Esophagus (tissue), 2 donors: Measurements from ENCODE around the gene BTBD8. TPM values are rescaled to one million over a fixed set of nuclear protein-coding genes. Genes with fewer than 3 reads are reported as not detected.

ENCODE experiments used
- H3K27ac ChIP-seq, 2 donors: one replicate each; pipeline ENCODE4 v1.5.1; 2013; ENCODE audit warnings: low read depth in 2 of 2, mild to moderate bottlenecking in 2 of 2, inconsistent platforms in 1 of 2, low read length in 1 of 2, moderate library complexity in 1 of 2
- H3K27me3 ChIP-seq, 2 donors: one replicate each; pipeline ENCODE4 v1.6.1; 2013; ENCODE audit warnings: low read length in 2 of 2, control low read depth in 1 of 2, mild to moderate bottlenecking in 1 of 2; ENCODE audit not compliant: insufficient read depth in 2 of 2, control insufficient read depth in 1 of 2
- H3K36me3 ChIP-seq, 2 donors: one replicate each; pipeline ENCODE4 v1.6.1; 2013; ENCODE audit warnings: low read length in 1 of 2; ENCODE audit not compliant: control insufficient read depth in 2 of 2, insufficient read depth in 2 of 2
- H3K4me1 ChIP-seq, 2 donors: one replicate each; pipeline ENCODE4 v1.6.1; 2013; ENCODE audit warnings: low read length in 1 of 2; ENCODE audit not compliant: control insufficient read depth in 2 of 2, insufficient read depth in 2 of 2
- H3K4me3 ChIP-seq, 2 donors: one replicate each; pipeline ENCODE4 v1.5.1; 2013; ENCODE audit warnings: low read length in 2 of 2, mild to moderate bottlenecking in 2 of 2, low read depth in 1 of 2, moderate library complexity in 1 of 2
- H3K9me3 ChIP-seq, 2 donors: one replicate each; pipeline ENCODE4 v1.6.1; 2013; ENCODE audit warnings: mild to moderate bottlenecking in 2 of 2, low read depth in 1 of 2, low read length in 1 of 2, moderate library complexity in 1 of 2; ENCODE audit not compliant: control insufficient read depth in 2 of 2, insufficient read depth in 1 of 2
- WGBS, 2 donors: extraction: QIAGEN DNeasy Blood & Tissue Kit; methylation state at CpG; one replicate each; pipeline ENCODE4 v1.1.7; 2013; 5-methylcytosine and 5-hydroxymethylcytosine counted together
- polyA plus RNA-seq, 2 donors: library from polyadenylated mRNA; stranded (reverse); fragments of 200-250 nt; gene quantifications; one replicate each; pipeline ENCODE4 v1.2.3, GENCODE V29; 2013
- donor health status: healthy with polysubstance abuse.
- donor health status: Bipolar disorder and iron deficiency.

BTBD8 gene
- polyA plus RNA-seq, 2 donors: 0.51 to 1.6 TPM

DNA sequence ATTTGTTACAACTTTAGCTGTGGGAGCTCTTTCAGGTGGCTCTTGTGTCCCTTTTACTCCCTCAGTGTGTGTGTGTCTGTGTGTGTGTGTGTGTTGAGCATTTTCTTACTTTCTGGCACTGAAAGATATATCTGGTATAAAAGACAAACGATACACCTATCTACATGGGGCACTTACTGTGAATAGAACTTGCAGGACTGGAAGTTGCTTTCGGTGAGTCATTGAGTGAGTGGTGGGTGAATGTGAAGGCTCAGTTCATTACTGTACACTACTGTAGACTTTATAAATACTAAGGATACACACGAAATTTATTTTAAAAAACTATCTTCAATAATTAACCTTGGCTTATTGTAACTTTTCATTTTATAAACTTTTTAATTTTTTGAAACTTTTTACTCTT lies 38.7 kb downstream of the BTBD8 start:
- 58 to 64% methylated on average over 3 of the region's 3 CpGs for WGBS, 2 donors
- H3K4me3 ChIP-seq: no peak overlapping the region

DNA sequence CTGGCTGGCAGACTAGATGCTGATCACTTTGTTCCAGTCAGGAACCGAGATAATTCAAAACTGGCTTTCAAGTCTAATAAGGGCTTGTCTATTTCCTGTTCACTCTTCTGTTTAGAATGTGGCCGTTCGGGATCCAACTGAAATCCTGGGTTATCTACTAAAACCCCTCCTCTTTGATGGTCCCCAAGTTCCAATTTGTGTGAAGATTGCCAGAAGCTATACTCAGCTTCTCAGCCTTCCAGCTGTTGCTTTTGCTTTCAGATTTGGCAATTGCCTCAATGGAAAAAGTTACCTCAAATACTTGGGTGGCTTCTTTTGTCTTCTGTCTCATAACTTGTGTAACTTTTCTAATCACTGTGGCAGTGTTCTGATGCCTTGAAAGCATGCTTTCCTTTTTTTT lies 43.7 kb downstream of the BTBD8 start:
- WGBS, 2 donors: 57 to 69% methylated on average over 3 of the region's 3 CpGs
- Histone ChIP-seq H3K4me3 (no peak overlapping the region), H3K4me1 (no peaks in the 10 kb centered on the region), H3K36me3 (no peaks in the 10 kb centered on the region), H3K27me3 (no peaks in the 10 kb centered on the region), H3K27ac (no peak overlapping the region), H3K9me3 (no peaks in the 10 kb centered on the region)

More for the DNA sequence above, 38.7 kb downstream of the BTBD8 start:
- Histone ChIP-seq H3K27ac (no peak overlapping the region), H3K4me1 (no peaks in the 10 kb centered on the region), H3K9me3 (no peaks in the 10 kb centered on the region), H3K36me3 (no peaks in the 10 kb centered on the region), H3K27me3 (no peaks in the 10 kb centered on the region)

DNA sequence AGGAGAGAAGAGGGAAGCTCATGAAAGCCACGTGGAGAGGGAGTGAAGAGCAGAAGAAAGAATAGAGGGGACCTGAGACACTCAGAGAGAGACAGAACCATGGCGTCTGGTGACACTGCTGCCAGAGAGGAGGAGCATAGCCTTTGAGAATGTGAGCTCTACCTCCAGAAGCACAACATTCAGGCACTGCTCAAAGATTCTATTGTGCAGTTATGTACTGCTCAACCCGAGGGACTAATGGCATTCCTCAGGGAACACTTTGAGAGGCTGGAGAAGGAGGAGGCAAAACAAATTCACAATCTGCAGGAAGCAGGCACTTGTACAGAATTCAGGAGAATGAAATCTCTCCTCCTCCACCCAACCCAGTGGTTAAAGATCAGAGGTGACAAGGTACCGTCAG lies 45.1 kb downstream of the BTBD8 start:
- Histone ChIP-seq H3K27me3 (no peaks in the 10 kb centered on the region), H3K27ac (no peak overlapping the region), H3K36me3 (no peaks in the 10 kb centered on the region), H3K4me1 (no peaks in the 10 kb centered on the region), H3K9me3 (no peaks in the 10 kb centered on the region), H3K4me3 (no peak overlapping the region)
- WGBS, 2 donors: 71 to 73% methylated on average over 4 of the region's 4 CpGs

DNA sequence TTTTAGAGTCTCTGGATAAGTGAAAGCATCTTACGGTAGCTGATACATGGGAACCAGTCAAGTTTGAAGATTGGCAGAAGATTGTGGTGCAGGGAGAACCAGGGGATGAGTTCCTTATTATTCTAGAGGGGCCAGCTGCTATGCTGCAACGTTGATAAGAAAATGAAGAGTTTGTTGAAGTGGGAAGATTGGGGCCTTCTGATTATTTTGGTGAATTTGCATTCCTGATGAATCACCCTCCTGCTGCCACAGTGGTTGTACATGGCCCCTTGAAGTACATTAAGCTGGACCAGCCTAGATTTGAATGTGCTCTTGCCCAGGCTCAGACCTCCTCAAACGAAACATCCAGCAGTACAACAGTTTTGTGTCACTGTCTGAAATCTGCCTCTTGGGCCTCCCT lies 45.9 kb downstream of the BTBD8 start:
- Histone ChIP-seq H3K9me3 (no peaks in the 10 kb centered on the region), H3K4me1 (no peaks in the 10 kb centered on the region), H3K36me3 (no peaks in the 10 kb centered on the region), H3K4me3 (no peak overlapping the region), H3K27me3 (no peaks in the 10 kb centered on the region), H3K27ac (no peak overlapping the region)
- WGBS, 2 donors: 90 to 92% methylated on average over 3 of the region's 3 CpGs

DNA sequence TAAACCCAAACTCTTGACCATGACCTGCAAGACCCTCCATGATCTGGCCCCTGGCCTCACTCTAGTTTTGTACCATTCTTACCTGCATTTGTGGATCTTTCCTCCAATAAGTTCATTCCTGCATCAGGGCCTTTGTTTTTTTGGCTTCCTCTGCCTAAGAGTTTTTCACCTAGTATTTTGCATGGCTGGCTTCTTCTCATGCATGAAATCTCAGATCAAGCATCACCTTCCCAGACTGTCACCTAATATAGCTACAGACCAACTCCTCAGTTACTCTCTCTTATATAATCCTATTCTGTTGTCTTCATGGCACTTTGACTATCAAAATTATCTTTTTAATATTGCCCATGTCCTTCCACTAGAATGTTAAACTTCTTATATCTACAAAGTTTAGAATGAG lies 54.2 kb downstream of the BTBD8 start:
- Histone ChIP-seq H3K4me3 (no peak overlapping the region), H3K36me3 (no peaks in the 10 kb centered on the region), H3K27me3 (no peaks in the 10 kb centered on the region), H3K27ac (no peak overlapping the region), H3K4me1 (no peaks in the 10 kb centered on the region), H3K9me3 (no peaks in the 10 kb centered on the region)

DNA sequence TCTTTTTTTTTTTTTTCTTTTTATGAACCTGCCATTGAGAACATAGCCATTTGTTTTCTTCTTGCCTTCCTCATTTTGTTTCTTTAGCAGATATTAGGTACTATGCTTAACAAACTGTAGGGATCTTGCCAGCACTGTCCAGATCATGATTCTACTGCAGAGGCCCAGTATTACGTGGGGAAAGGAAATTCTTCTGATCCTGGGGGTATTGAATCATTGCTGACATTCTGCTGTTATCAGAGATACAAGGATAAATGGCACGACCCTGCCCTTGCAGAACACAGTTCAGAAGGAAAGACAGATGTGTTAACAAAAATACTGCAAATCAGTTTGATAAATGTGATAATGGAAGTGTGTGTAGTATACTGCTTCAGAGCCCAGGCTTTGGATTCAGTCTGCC lies 56.2 kb downstream of the BTBD8 start:
- H3K9me3 ChIP-seq: no peaks in the 10 kb centered on the region
- no peaks in the 10 kb centered on the region for H3K27me3 ChIP-seq
- 64% methylated on average over 2 of the region's 2 CpGs for whole genome bisulfite sequencing, 2 donors
- no peaks in the 10 kb centered on the region for H3K36me3 ChIP-seq
- no peak overlapping the region for H3K27ac ChIP-seq
- H3K4me3 ChIP-seq: no peak overlapping the region
- no peaks in the 10 kb centered on the region for H3K4me1 ChIP-seq

DNA sequence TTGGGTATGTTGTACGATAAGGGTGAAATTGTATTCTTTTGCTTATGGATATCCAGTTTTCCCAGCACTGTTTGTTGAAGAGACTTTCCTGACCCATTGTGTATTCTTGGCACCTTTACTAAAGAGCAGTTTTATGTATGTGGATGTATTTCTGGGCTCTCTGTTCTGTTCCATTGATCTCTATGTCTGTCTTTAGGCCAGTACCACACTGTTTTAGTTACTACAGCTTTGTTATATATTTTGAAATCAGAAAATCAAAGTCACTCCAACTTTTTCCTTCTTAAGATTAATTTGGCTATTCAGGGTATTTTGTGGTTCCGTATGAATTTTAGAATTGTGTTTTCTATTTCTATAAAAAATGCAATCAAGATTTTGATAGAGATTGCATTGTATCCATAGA lies 74.8 kb downstream of the BTBD8 start:
- no peaks in the 10 kb centered on the region for H3K4me1 ChIP-seq
- 97 to 100% methylated on average over 2 of the region's 2 CpGs for WGBS, 2 donors
- no peak overlapping the region for H3K27ac ChIP-seq
- no peaks in the 10 kb centered on the region for H3K9me3 ChIP-seq
- H3K4me3 ChIP-seq: no peak overlapping the region
- no peaks in the 10 kb centered on the region for H3K27me3 ChIP-seq
- no peaks in the 10 kb centered on the region for H3K36me3 ChIP-seq

DNA sequence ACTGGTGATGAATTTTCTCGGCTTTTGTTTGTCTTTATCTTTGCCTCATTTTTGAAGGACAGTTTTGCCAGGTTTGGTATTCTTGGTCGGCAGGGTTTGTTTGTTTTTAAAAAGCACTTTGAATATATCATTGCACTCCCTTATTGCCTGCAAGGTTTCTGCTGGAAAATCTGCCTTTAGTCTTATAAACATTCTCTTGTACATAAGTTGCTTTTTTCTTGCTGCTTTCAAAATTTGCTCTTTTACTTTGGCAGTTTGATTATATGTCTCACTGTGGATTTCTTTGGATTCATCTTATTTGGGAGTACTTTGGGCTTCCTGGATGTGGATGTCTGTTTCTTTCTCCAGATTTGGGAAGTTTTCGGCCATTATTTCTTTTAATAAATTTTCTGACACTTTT lies 79.4 kb downstream of the BTBD8 start:
- Histone ChIP-seq H3K36me3 (no peaks in the 10 kb centered on the region), H3K4me1 (no peaks in the 10 kb centered on the region), H3K27me3 (no peaks in the 10 kb centered on the region), H3K27ac (no peak overlapping the region), H3K9me3 (no peaks in the 10 kb centered on the region), H3K4me3 (no peak overlapping the region)
- whole genome bisulfite sequencing, 2 donors: 91 to 93% methylated on average over 3 of the region's 3 CpGs

DNA sequence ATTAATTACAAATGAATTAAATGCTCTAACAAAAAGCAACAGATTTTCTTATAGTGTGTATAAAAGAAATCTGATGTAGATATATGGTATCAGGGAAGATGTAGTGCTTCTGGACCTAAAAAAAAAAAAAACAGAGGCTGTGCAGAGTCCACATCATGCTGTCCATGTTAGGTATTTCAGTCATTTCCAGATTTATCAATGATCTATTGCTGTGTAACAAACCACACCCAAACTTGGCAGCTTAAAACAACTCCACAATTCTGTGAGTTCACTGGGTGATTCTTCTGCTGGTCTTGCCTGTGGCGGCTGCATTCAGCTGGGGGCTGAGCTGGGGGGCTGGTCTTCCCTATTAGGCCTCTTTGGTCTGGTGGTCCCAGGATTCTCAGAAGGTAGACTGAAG lies 85.2 kb downstream of the BTBD8 start:
- WGBS, 2 donors: 86 to 93% methylated on average over 1 of the region's 1 CpG

DNA sequence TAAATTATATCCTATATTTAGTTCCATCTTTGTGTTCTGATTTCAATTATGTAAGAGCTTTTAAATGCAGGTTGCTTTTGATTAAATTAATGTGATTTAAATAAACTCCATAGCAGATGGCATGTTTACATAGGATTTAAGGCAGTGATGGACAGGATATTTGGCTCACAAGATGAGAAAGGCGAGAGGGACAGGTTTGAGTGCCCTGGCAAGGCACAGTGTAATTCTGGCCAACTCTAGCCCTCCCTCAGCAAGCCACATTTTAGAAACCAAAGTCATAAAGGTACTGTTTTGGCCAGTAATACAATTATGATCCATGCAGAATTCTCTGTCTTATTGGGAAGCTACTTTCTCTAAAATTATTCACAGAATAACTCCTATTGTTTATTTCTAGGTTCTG lies 87.0 kb downstream of the BTBD8 start:
- WGBS, 2 donors: 71 to 82% methylated on average over 1 of the region's 1 CpG
- H3K27me3 ChIP-seq: no peaks in the 10 kb centered on the region
- no peaks in the 10 kb centered on the region for H3K36me3 ChIP-seq
- H3K9me3 ChIP-seq: no peaks in the 10 kb centered on the region
- H3K4me1 ChIP-seq: no peaks in the 10 kb centered on the region
- no peak overlapping the region for H3K27ac ChIP-seq
- H3K4me3 ChIP-seq: no peak overlapping the region

More for the DNA sequence above, 85.2 kb downstream of the BTBD8 start:
- Histone ChIP-seq H3K27me3 (no peaks in the 10 kb centered on the region), H3K36me3 (no peaks in the 10 kb centered on the region), H3K4me3 (no peak overlapping the region), H3K27ac (no peak overlapping the region), H3K4me1 (no peaks in the 10 kb centered on the region), H3K9me3 (no peaks in the 10 kb centered on the region)
